ENCODE results near the gene BTN1A1.

The BTN1A1 gene

GRCh38 chr6:26556263-26557070 is 56.4 kb downstream of the BTN1A1 start (continued):
- TF ChIP-seq GLIS1 (tag by site-specific recombination; IDR thresholded peaks at IDR 0.05) (no peak), ZNF311 (tag by site-specific recombination; IDR thresholded peaks at IDR 0.05; ENCODE audit: borderline replicate concordance) (no peak), ZNF558 (tag by site-specific recombination; IDR thresholded peaks at IDR 0.05) (peak; percentile 56; the same call in 1 of the 2 replicates), YY1 (tag by site-specific recombination; IDR thresholded peaks at IDR 0.05) (0 out of 2 replicates have a peak, but pooled peaks have one; percentile 43), ZFP37 (tag by site-specific recombination; IDR thresholded peaks at IDR 0.05) (peak; percentile 95), ZNF501 (tag by site-specific recombination; IDR thresholded peaks at IDR 0.05) (peak; percentile 89), ZNF423 (tag by site-specific recombination; IDR thresholded peaks at IDR 0.05) (no peak), ZNF221 (tag by site-specific recombination; IDR thresholded peaks at IDR 0.05; ENCODE audit: borderline replicate concordance) (no peak), ZSCAN23 (tag by site-specific recombination; IDR thresholded peaks at IDR 0.05) (peak; percentile 75), ZNF184 (tag by site-specific recombination; IDR thresholded peaks at IDR 0.05) (peak; percentile 75), PRDM4 (tag by site-specific recombination; IDR thresholded peaks at IDR 0.05) (no peak), ZNF26 (tag by site-specific recombination; IDR thresholded peaks at IDR 0.05) (no peak), ZSCAN4 (tag by site-specific recombination; IDR thresholded peaks at IDR 0.05) (no peak), ZNF549 (tag by site-specific recombination; IDR thresholded peaks at IDR 0.05) (no peak), ZNF37A (tag by site-specific recombination; IDR thresholded peaks at IDR 0.05) (no peak), BCL11B (tag by site-specific recombination; IDR thresholded peaks at IDR 0.05; ENCODE audit: low read depth) (peak; percentile 73; the same call in 1 of the 2 replicates), ZNF513 (tag by site-specific recombination; IDR thresholded peaks at IDR 0.05) (0 out of 2 replicates have a peak, but pooled peaks have one; percentile 10), ZNF148 (tag by site-specific recombination; IDR thresholded peaks at IDR 0.05; ENCODE audit: borderline replicate concordance) (no peak), ELK4 (IDR thresholded peaks at IDR 0.05; ENCODE audit: borderline replicate concordance, low read depth, low read length) (no peak), ZNF704 (tag by site-specific recombination; IDR thresholded peaks at IDR 0.05) (no peak), ZNF585B (tag by site-specific recombination; IDR thresholded peaks at IDR 0.05) (no peak), ZNF10 (tag by site-specific recombination; IDR thresholded peaks at IDR 0.05) (no peak)
